MCF 10A (cell line): ENCODE results near the gene MAPRE3. TPM values are rescaled to one million over a fixed set of nuclear protein-coding genes. Genes with fewer than 3 reads are reported as not detected.
"Not testable (repeated sequence)": the region's sequence is repeated elsewhere in the genome, so short reads cannot be mapped to it uniquely, and the experiment has no call there.

Experiments used
- BruUV-seq: library from RNA; stranded (reverse); fragments of 400-500 nt; replicated peaks from 2 replicates; lab custom pipeline; 2021; lab: Mats Ljungman, UMichigan
- CTCF ChIA-PET: fragments of 300-600 bp; sonication (Branson Sonifier 250); formaldehyde crosslinking; extraction: SDS; loops from one replicate; lab custom pipeline; 2021; ENCODE audit warnings: antibody characterized with exemption, inconsistent platforms; lab: Yijun Ruan, JAX
- POLR2A ChIA-PET: fragments of 300-600, 350-650 bp; sonication (Branson Sonifier 250); formaldehyde crosslinking; extraction: SDS; loops from one replicate; lab custom pipeline; 2020; ENCODE audit warnings: antibody characterized with exemption, inconsistent platforms; lab: Yijun Ruan, JAX
- DNase-seq: peaks from one replicate; pipeline ENCODE4 v3.0.0-alpha.2; 2018; ENCODE audit not compliant: unreplicated experiment
- H3K27ac Mint-ChIP-seq: one replicate; pipeline ENCODE4 v1.8.0; 2022; ENCODE audit warnings: mild to moderate bottlenecking, low read depth, mixed read lengths; ENCODE audit not compliant: unreplicated experiment
- H3K27me3 Mint-ChIP-seq: one replicate; pipeline ENCODE4 v1.8.0; 2022; ENCODE audit warnings: mixed read lengths; ENCODE audit not compliant: insufficient read depth, unreplicated experiment
- H3K36me3 Mint-ChIP-seq: one replicate; pipeline ENCODE4 v1.8.0; 2022; ENCODE audit warnings: mild to moderate bottlenecking, moderate library complexity, mixed read lengths; ENCODE audit not compliant: insufficient read depth, unreplicated experiment
- H3K4me1 Mint-ChIP-seq: one replicate; pipeline ENCODE4 v1.8.0; 2022; ENCODE audit warnings: mixed read lengths; ENCODE audit not compliant: insufficient read depth, unreplicated experiment
- H3K4me3 Mint-ChIP-seq: one replicate; pipeline ENCODE4 v1.8.0; 2022; ENCODE audit warnings: mild to moderate bottlenecking, moderate library complexity, mixed read lengths; ENCODE audit not compliant: unreplicated experiment
- H3K9me3 Mint-ChIP-seq: one replicate; pipeline ENCODE4 v1.8.0; 2022; ENCODE audit warnings: mixed read lengths; ENCODE audit not compliant: unreplicated experiment
- CTCF ChIP-seq: fragments of 200-600 bp; IDR thresholded peaks from one replicate; pipeline ENCODE4 v1.8.0; 2022; ENCODE audit warnings: antibody characterized with exemption, mild to moderate bottlenecking; ENCODE audit not compliant: unreplicated experiment
- intact Hi-C: fragments of 100-400 bp; cut with micrococcal nuclease; formaldehyde crosslinking; loops from 2 replicates; pipeline ENCODE4 v1.14.1; 2022
- total RNA-seq: library from RNA; stranded (reverse); gene quantifications from 2 replicates; pipeline ENCODE4 v1.2.3, GENCODE V29; 2022

Gene MAPRE3
- total RNA-seq, 1 experiment from 2014 or later, result 18.0 TPM

- BruUV-seq, result no TSS peak
- no peak for TF ChIP-seq CTCF
- Mint-ChIP-seq H3K27me3 (peaks cover 28% of the 10 kb centered on the region), H3K4me1 (peaks cover 7% of the 10 kb centered on the region), H3K9me3 (no peaks in the 10 kb centered on the region), H3K27ac (no peak overlapping the region), H3K4me3 (no peak overlapping the region), H3K36me3 (peaks cover under 1% of the 10 kb centered on the region)
- ChIA-PET POLR2A (interaction anchor here (0.7 to 15.2 kb wide), 5 partner anchors 10 to 219 kb away, joined by 3 to 175 read pairs (median 3); partner anchors contain the start of genes AGBL5 and KHK), CTCF (interaction anchor here (0.6 to 2.9 kb wide), 3 partner anchors 10 to 113 kb away, joined by 3 to 10 read pairs (median 4); no protein-coding TSS in a partner anchor)
- DNase-seq, result no peak
- intact Hi-C loops, result no loop called here
Observed at GRCh38 chr2:27074738-27075565, 104.5 kb downstream of the MAPRE3 start.

GRCh38 chr2:27075566-27075871 is 105.1 kb downstream of the MAPRE3 start:
- CTCF ChIA-PET, intact Hi-C loops, H3K27ac Mint-ChIP-seq, H3K4me3 Mint-ChIP-seq, H3K36me3 Mint-ChIP-seq, H3K4me1 Mint-ChIP-seq, H3K9me3 Mint-ChIP-seq, DNase-seq, BruUV-seq: not testable (repeated sequence)
- POLR2A ChIA-PET, result interaction anchor here (1.0 kb wide), 1 partner anchor 218 kb away, joined by 3 read pairs; no protein-coding TSS in a partner anchor
- H3K27me3 Mint-ChIP-seq, result peaks cover 28% of the 10 kb centered on the region

- H3K27me3 Mint-ChIP-seq, result peaks cover 28% of the 10 kb centered on the region
- no peak overlapping the region for H3K4me3 Mint-ChIP-seq
- intact Hi-C loops, result no loop called here
- DNase-seq, result no peak
- no peak overlapping the region for H3K27ac Mint-ChIP-seq
- H3K4me1 Mint-ChIP-seq, result peaks cover 15% of the 10 kb centered on the region
- no peak for TF ChIP-seq CTCF
- no TSS peak for BruUV-seq
- POLR2A ChIA-PET, result interaction anchor here (0.9 to 1.2 kb wide), 2 partner anchors 23 to 26 kb away, joined by 3 to 4 read pairs; no protein-coding TSS in a partner anchor
- CTCF ChIA-PET, result interaction anchor here (0.6 to 1.7 kb wide), 3 partner anchors 59 to 294 kb away, joined by 3 read pairs; partner anchors contain the start of genes EIF2B4 and SNX17
- H3K36me3 Mint-ChIP-seq, result no peaks in the 10 kb centered on the region
- no peaks in the 10 kb centered on the region for H3K9me3 Mint-ChIP-seq
Observed at GRCh38 chr2:27076323-27076722, 105.9 kb downstream of the MAPRE3 start.

Other genes with a start within 250 kb of the MAPRE3 start
- 76.9 and 110 TPM in 2 replicates for gene SLC35F6, start 206.4 kb upstream of the MAPRE3 start, total RNA-seq
- gene CENPA, start 184.6 kb upstream of the MAPRE3 start, total RNA-seq, result 19.7 and 35.1 TPM in 2 replicates
- gene DPYSL5, start 122.5 kb upstream of the MAPRE3 start, total RNA-seq, result not detected in 2 replicates
- gene TMEM214, start 62.3 kb downstream of the MAPRE3 start, total RNA-seq, result 118 and 138 TPM in 2 replicates
- gene AGBL5, start 81.0 kb downstream of the MAPRE3 start, total RNA-seq, result 18.9 and 22.7 TPM in 2 replicates
- 257 and 340 TPM in 2 replicates for gene OST4, start 101.0 kb downstream of the MAPRE3 start, total RNA-seq
- 0.20 and 0.21 TPM in 2 replicates for gene EMILIN1, start 108.0 kb downstream of the MAPRE3 start, total RNA-seq
- gene KHK, start 116.1 kb downstream of the MAPRE3 start, total RNA-seq, result 1.7 and 2.6 TPM in 2 replicates
- 10.9 and 12.9 TPM in 2 replicates for gene CGREF1, start 148.5 kb downstream of the MAPRE3 start, total RNA-seq
- gene ABHD1, start 153.2 kb downstream of the MAPRE3 start, total RNA-seq, result not detected in 2 replicates
- gene PREB, start 164.0 kb downstream of the MAPRE3 start, total RNA-seq, result 55.1 and 68.5 TPM in 2 replicates
- not detected in 2 replicates for gene PRR30, start 168.8 kb downstream of the MAPRE3 start, total RNA-seq
- not detected in 2 replicates for gene TCF23, start 178.4 kb downstream of the MAPRE3 start, total RNA-seq
- gene ATRAID, start 241.4 kb downstream of the MAPRE3 start, total RNA-seq, result 115 and 122 TPM in 2 replicates
- gene SLC5A6, start 241.6 kb downstream of the MAPRE3 start, total RNA-seq, result 25.9 and 26.9 TPM in 2 replicates
- gene CAD, start 246.7 kb downstream of the MAPRE3 start, total RNA-seq, result 59.5 and 66.5 TPM in 2 replicates